ENCODE results near the gene KMT2B. TPM values are rescaled to one million over a fixed set of nuclear protein-coding genes. Genes with fewer than 3 reads are reported as not detected.
"Not testable (repeated sequence)": the region's sequence is repeated elsewhere in the genome, so short reads cannot be mapped to it uniquely, and the experiment has no call there.

Gene KMT2B
- total and polyA plus RNA-seq, 8 donors: 16.7 to 59.9 (median 24.2) TPM

- no peak for ATAC-seq
- Histone ChIP-seq H3K9me3 (no peaks in the 10 kb centered on the region), H3K27ac (no peak overlapping the region), H3K4me3 (no peak overlapping the region), H3K27me3 (no peaks in the 10 kb centered on the region), H3K4me1 (peaks cover 0 to 7% (median 0%) of the 10 kb centered on the region in 3 donors), H3K36me3 (peaks cover 8 to 49% (median 43%) of the 10 kb centered on the region in 3 donors)
- no peak for TF ChIP-seq CTCF (IDR thresholded peaks at IDR 0.05)
- intact Hi-C loops (cut with DNase I): loop anchor here in 1 of 3 donors (10.0 kb wide), 1 partner anchor 177 kb away; the partner anchor contains the start of gene TMEM147
- no peak for FAIRE-seq
- 92 to 93% methylated on average over 16 of the region's 16 CpGs for WGBS, 2 donors
- DNase-seq: peak in 3 of 6 donors; percentile 15 to 65 (median 23)
Observed at GRCh38 chr19:35721374-35721773, 3.6 kb downstream of the KMT2B start.

- no peak for FAIRE-seq
- Histone ChIP-seq H3K4me1 (peaks cover 0 to 7% (median 0%) of the 10 kb centered on the region in 3 donors), H3K27ac (no peak overlapping the region), H3K4me3 (no peak overlapping the region), H3K27me3 (no peaks in the 10 kb centered on the region), H3K36me3 (peaks cover 13 to 60% (median 54%) of the 10 kb centered on the region in 3 donors), H3K9me3 (no peaks in the 10 kb centered on the region)
- intact Hi-C loops (cut with DNase I): loop anchor here in 1 of 3 donors (10.0 kb wide), 1 partner anchor 178 kb away; the partner anchor contains the start of gene TMEM147
- 91 to 94% methylated on average over 14 of the region's 14 CpGs for WGBS, 2 donors
- TF ChIP-seq CTCF (IDR thresholded peaks at IDR 0.05): no peak
- ATAC-seq: no peak
- DNase-seq: peak in 3 of 6 donors; percentile 10 to 54 (median 33)
Observed at GRCh38 chr19:35722461-35722860, 4.7 kb downstream of the KMT2B start.

GRCh38 chr19:35722897-35723296 lies 5.1 kb downstream of the KMT2B start:
- intact Hi-C loops (cut with DNase I): loop anchor here in 1 of 3 donors (10.0 kb wide), 1 partner anchor 178 kb away; the partner anchor contains the start of gene TMEM147
- FAIRE-seq (no peak), DNase-seq (peak in 2 of 6 donors; percentile 10 to 74), ATAC-seq (no peak)
- Histone ChIP-seq H3K9me3 (no peaks in the 10 kb centered on the region), H3K27ac (no peak overlapping the region), H3K4me1 (peaks cover 0 to 7% (median 0%) of the 10 kb centered on the region in 3 donors), H3K36me3 (peaks cover 15 to 64% (median 58%) of the 10 kb centered on the region in 3 donors), H3K27me3 (no peaks in the 10 kb centered on the region), H3K4me3 (no peak overlapping the region)
- no peak for TF ChIP-seq CTCF (IDR thresholded peaks at IDR 0.05)
- 90 to 96% methylated on average over 13 to 16 of the region's 16 CpGs for WGBS, 2 donors

- peak in 3 of 6 donors; percentile 11 to 38 (median 32) for DNase-seq
- no peak overlapping the region for H3K4me3 ChIP-seq
- peaks cover 15 to 72% (median 65%) of the 10 kb centered on the region in 3 donors for H3K36me3 ChIP-seq
- H3K4me1 ChIP-seq: peaks cover 0 to 7% (median 0%) of the 10 kb centered on the region in 3 donors
- no peak overlapping the region for H3K27ac ChIP-seq
- WGBS, 2 donors: 93 to 94% methylated on average over 24 of the region's 24 CpGs
- FAIRE-seq: no peak
- ATAC-seq: no peak
- H3K27me3 ChIP-seq: no peaks in the 10 kb centered on the region
- TF ChIP-seq CTCF (IDR thresholded peaks at IDR 0.05): no peak
- H3K9me3 ChIP-seq: no peaks in the 10 kb centered on the region
- intact Hi-C loops (cut with DNase I): loop anchor here in 1 of 3 donors (10.0 kb wide), 1 partner anchor 179 kb away; the partner anchor contains the start of gene TMEM147
Observed at GRCh38 chr19:35723671-35724070, 5.9 kb downstream of the KMT2B start.

GRCh38 chr19:35724132-35724531 lies 6.3 kb downstream of the KMT2B start:
- H3K36me3 ChIP-seq: peaks cover 16 to 76% (median 70%) of the 10 kb centered on the region in 3 donors
- H3K4me1 ChIP-seq, H3K27ac ChIP-seq, H3K9me3 ChIP-seq, ATAC-seq, FAIRE-seq, H3K4me3 ChIP-seq, H3K27me3 ChIP-seq: not testable (repeated sequence)
- intact Hi-C loops (cut with DNase I): loop anchor here in 1 of 3 donors (10.0 kb wide), 1 partner anchor 179 kb away; the partner anchor contains the start of gene TMEM147
- WGBS, 2 donors: 86 to 90% methylated on average over 7 of the region's 7 CpGs
- DNase-seq: peak in 1 of 6 donors; percentile 16
